Suprapubic skin (tissue), 4 donors: ENCODE results near the gene APCDD1.

Experiments used
- EP300 ChIP-seq: sonication (generic); formaldehyde crosslinking; IDR thresholded peaks from one replicate; pipeline ENCODE4 v1.6.1; 2017; ENCODE audit warnings: antibody characterized with exemption
- POLR2A ChIP-seq, 2 donors: fragments of 450-650 bp; IDR thresholded peaks; one replicate each; pipeline ENCODE4 v1.6.1; 2017; ENCODE audit warnings: antibody characterized with exemption in 2 of 2, mild to moderate bottlenecking in 2 of 2, moderate library complexity in 2 of 2
- POLR2AphosphoS5 ChIP-seq, 3 donors: sonication (generic); formaldehyde crosslinking; IDR thresholded peaks; one replicate each; pipeline ENCODE4 v1.6.1; 2017; ENCODE audit warnings: antibody characterized with exemption in 3 of 3
- TF ChIP-seq, protein P1 (sequence below), 2 donors: fragments of 200-600 bp in 1 of 2; fragments of 450-650 bp in 1 of 2; sonication (generic) in 1 of 2; IDR thresholded peaks; one replicate each; pipeline ENCODE4 v1.5.1; 2016 to 2019; ENCODE audit warnings: antibody characterized with exemption in 2 of 2, mild to moderate bottlenecking in 1 of 2, moderate library complexity in 1 of 2

DNA sequence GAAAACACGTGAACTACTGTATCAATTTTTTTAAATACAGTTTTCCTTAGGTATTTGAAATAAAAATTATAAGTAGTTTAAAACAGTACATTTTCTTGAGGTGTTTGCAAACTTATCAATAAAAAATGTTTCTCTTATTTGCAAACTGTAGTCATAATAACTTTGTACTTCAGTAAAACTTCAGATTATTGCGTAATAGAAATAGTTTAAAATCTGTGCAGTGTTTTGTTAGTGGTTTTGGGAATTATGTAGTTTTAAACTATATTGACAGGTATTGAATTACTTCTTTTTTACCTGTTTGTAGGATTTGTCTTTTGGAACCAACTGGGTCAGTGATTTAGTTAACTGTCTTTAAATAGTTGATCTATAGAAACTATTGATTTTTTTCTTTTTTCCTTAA is 78.7 kb downstream of the APCDD1 start:
- no peak for TF ChIP-seq POLR2AphosphoS5 (IDR thresholded peaks at IDR 0.05)
- no peak for TF ChIP-seq POLR2A (IDR thresholded peaks at IDR 0.05)
- TF ChIP-seq, protein P1, sequence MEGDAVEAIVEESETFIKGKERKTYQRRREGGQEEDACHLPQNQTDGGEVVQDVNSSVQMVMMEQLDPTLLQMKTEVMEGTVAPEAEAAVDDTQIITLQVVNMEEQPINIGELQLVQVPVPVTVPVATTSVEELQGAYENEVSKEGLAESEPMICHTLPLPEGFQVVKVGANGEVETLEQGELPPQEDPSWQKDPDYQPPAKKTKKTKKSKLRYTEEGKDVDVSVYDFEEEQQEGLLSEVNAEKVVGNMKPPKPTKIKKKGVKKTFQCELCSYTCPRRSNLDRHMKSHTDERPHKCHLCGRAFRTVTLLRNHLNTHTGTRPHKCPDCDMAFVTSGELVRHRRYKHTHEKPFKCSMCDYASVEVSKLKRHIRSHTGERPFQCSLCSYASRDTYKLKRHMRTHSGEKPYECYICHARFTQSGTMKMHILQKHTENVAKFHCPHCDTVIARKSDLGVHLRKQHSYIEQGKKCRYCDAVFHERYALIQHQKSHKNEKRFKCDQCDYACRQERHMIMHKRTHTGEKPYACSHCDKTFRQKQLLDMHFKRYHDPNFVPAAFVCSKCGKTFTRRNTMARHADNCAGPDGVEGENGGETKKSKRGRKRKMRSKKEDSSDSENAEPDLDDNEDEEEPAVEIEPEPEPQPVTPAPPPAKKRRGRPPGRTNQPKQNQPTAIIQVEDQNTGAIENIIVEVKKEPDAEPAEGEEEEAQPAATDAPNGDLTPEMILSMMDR (IDR thresholded peaks at IDR 0.05) = no peak
- no peak for TF ChIP-seq EP300
